MCF 10A (cell line): Measurements from ENCODE around the gene TMEM185B. TPM values are rescaled to one million over a fixed set of nuclear protein-coding genes. Genes with fewer than 3 reads are reported as not detected.
"Not testable (repeated sequence)": the region's sequence is repeated elsewhere in the genome, so short reads cannot be mapped to it uniquely, and the experiment has no call there.

Experiments used
- BruUV-seq: library from RNA; stranded (reverse); fragments of 400-500 nt; replicated peaks from 2 replicates; lab custom pipeline; 2021; lab: Mats Ljungman, UMichigan
- CTCF ChIA-PET: fragments of 300-600 bp; sonication (Branson Sonifier 250); formaldehyde crosslinking; extraction: SDS; loops from one replicate; lab custom pipeline; 2021; ENCODE audit warnings: antibody characterized with exemption, inconsistent platforms; lab: Yijun Ruan, JAX
- POLR2A ChIA-PET: fragments of 300-600, 350-650 bp; sonication (Branson Sonifier 250); formaldehyde crosslinking; extraction: SDS; loops from one replicate; lab custom pipeline; 2020; ENCODE audit warnings: antibody characterized with exemption, inconsistent platforms; lab: Yijun Ruan, JAX
- DNase-seq: peaks from one replicate; pipeline ENCODE4 v3.0.0-alpha.2; 2018; ENCODE audit not compliant: unreplicated experiment
- H3K27ac Mint-ChIP-seq: one replicate; pipeline ENCODE4 v1.8.0; 2022; ENCODE audit warnings: mild to moderate bottlenecking, low read depth, mixed read lengths; ENCODE audit not compliant: unreplicated experiment
- H3K27me3 Mint-ChIP-seq: one replicate; pipeline ENCODE4 v1.8.0; 2022; ENCODE audit warnings: mixed read lengths; ENCODE audit not compliant: insufficient read depth, unreplicated experiment
- H3K36me3 Mint-ChIP-seq: one replicate; pipeline ENCODE4 v1.8.0; 2022; ENCODE audit warnings: mild to moderate bottlenecking, moderate library complexity, mixed read lengths; ENCODE audit not compliant: insufficient read depth, unreplicated experiment
- H3K4me1 Mint-ChIP-seq: one replicate; pipeline ENCODE4 v1.8.0; 2022; ENCODE audit warnings: mixed read lengths; ENCODE audit not compliant: insufficient read depth, unreplicated experiment
- H3K4me3 Mint-ChIP-seq: one replicate; pipeline ENCODE4 v1.8.0; 2022; ENCODE audit warnings: mild to moderate bottlenecking, moderate library complexity, mixed read lengths; ENCODE audit not compliant: unreplicated experiment
- H3K9me3 Mint-ChIP-seq: one replicate; pipeline ENCODE4 v1.8.0; 2022; ENCODE audit warnings: mixed read lengths; ENCODE audit not compliant: unreplicated experiment
- CTCF ChIP-seq: fragments of 200-600 bp; IDR thresholded peaks from one replicate; pipeline ENCODE4 v1.8.0; 2022; ENCODE audit warnings: antibody characterized with exemption, mild to moderate bottlenecking; ENCODE audit not compliant: unreplicated experiment
- intact Hi-C: fragments of 100-400 bp; cut with micrococcal nuclease; formaldehyde crosslinking; loops from 2 replicates; pipeline ENCODE4 v1.14.1; 2022
- total RNA-seq: library from RNA; stranded (reverse); gene quantifications from 2 replicates; pipeline ENCODE4 v1.2.3, GENCODE V29; 2022

Gene TMEM185B
- total RNA-seq, 1 experiment from 2014 or later, result 40.9 TPM

- intact Hi-C loops, result loop anchor here (5.0 to 10.0 kb wide), 2 partner anchors 447 to 839 kb away; no protein-coding TSS in a partner anchor
- Mint-ChIP-seq H3K4me1 (peaks cover 9% of the 10 kb centered on the region), H3K4me3 (no peak overlapping the region), H3K27ac (no peak overlapping the region), H3K27me3 (no peaks in the 10 kb centered on the region), H3K36me3 (no peaks in the 10 kb centered on the region), H3K9me3 (no peaks in the 10 kb centered on the region)
- no peak for DNase-seq
- no TSS peak for BruUV-seq
- POLR2A ChIA-PET, result no interaction called here
- TF ChIP-seq CTCF, result no peak
- CTCF ChIA-PET, result interaction anchor here (0.6 to 0.9 kb wide), 2 partner anchors 78 to 849 kb away, joined by 3 to 4 read pairs; no protein-coding TSS in a partner anchor
Measured at GRCh38 chr2:120235681-120236080, 12.5 kb upstream of the TMEM185B start.

- H3K27me3 Mint-ChIP-seq, H3K36me3 Mint-ChIP-seq, DNase-seq, H3K27ac Mint-ChIP-seq, H3K4me1 Mint-ChIP-seq, H3K4me3 Mint-ChIP-seq, H3K9me3 Mint-ChIP-seq, BruUV-seq, POLR2A ChIA-PET: not testable (repeated sequence)
- intact Hi-C loops, result loop anchor here (5.0 to 10.0 kb wide), 2 partner anchors 447 to 840 kb away; no protein-coding TSS in a partner anchor
- CTCF ChIA-PET, result interaction anchor here (0.6 kb wide), 1 partner anchor 78 kb away, joined by 4 read pairs; no protein-coding TSS in a partner anchor
Measured at GRCh38 chr2:120235158-120235557, 12.0 kb upstream of the TMEM185B start.

GRCh38 chr2:120233292-120233691, 10.1 kb upstream of the TMEM185B start:
- H3K27ac Mint-ChIP-seq, result no peak overlapping the region
- no TSS peak for BruUV-seq
- intact Hi-C loops, result loop anchor here (10.0 kb wide), 1 partner anchor 842 kb away; no protein-coding TSS in a partner anchor
- ChIA-PET CTCF (interaction anchor here (1.2 kb wide), 1 partner anchor 80 kb away, joined by 4 read pairs; no protein-coding TSS in a partner anchor), POLR2A (interaction anchor here (1.1 kb wide), 1 partner anchor 12 kb away, joined by 5 read pairs; no protein-coding TSS in a partner anchor)
- H3K4me1 Mint-ChIP-seq, result peaks cover 1% of the 10 kb centered on the region
- no peaks in the 10 kb centered on the region for H3K9me3 Mint-ChIP-seq
- H3K36me3 Mint-ChIP-seq, result no peaks in the 10 kb centered on the region
- no peak for TF ChIP-seq CTCF
- no peak for DNase-seq
- H3K27me3 Mint-ChIP-seq, result no peaks in the 10 kb centered on the region
- no peak overlapping the region for H3K4me3 Mint-ChIP-seq

GRCh38 chr2:120231974-120232635, 8.9 kb upstream of the TMEM185B start:
- BruUV-seq, result no TSS peak
- no peak for TF ChIP-seq CTCF
- ChIA-PET POLR2A (interaction anchor here (0.6 to 1.3 kb wide), 4 partner anchors 11 to 486 kb away, joined by 3 to 9 read pairs (median 4); no protein-coding TSS in a partner anchor), CTCF (interaction anchor here (0.5 to 1.3 kb wide), 9 partner anchors 8 to 1087 kb away, joined by 3 to 5 read pairs (median 4); no protein-coding TSS in a partner anchor)
- Mint-ChIP-seq H3K9me3 (no peaks in the 10 kb centered on the region), H3K27ac (no peak overlapping the region), H3K4me1 (no peaks in the 10 kb centered on the region), H3K4me3 (peak overlapping the region; percentile 67), H3K27me3 (no peaks in the 10 kb centered on the region), H3K36me3 (no peaks in the 10 kb centered on the region)
- intact Hi-C loops, result loop anchor here (10.0 kb wide), 1 partner anchor 843 kb away; no protein-coding TSS in a partner anchor
- no peak for DNase-seq
